WI38 (cell line): ENCODE measurements around the gene NRCAM.
"Not testable (repeated sequence)": the region's sequence is repeated elsewhere in the genome, so short reads cannot be mapped to it uniquely, and the experiment has no call there.

ENCODE experiments used
- H3K4me3 ChIP-seq: 2 replicates; pipeline ENCODE4 v1.5.1; 2011; ENCODE audit warnings: low read depth, mild to moderate bottlenecking, control low read depth, low read length
- TF ChIP-seq, protein P1 (sequence below): IDR thresholded peaks from 2 replicates; pipeline ENCODE4 v1.5.1; 2012; ENCODE audit warnings: low read depth, mild to moderate bottlenecking, control low read depth, low read length

The NRCAM gene

DNA sequence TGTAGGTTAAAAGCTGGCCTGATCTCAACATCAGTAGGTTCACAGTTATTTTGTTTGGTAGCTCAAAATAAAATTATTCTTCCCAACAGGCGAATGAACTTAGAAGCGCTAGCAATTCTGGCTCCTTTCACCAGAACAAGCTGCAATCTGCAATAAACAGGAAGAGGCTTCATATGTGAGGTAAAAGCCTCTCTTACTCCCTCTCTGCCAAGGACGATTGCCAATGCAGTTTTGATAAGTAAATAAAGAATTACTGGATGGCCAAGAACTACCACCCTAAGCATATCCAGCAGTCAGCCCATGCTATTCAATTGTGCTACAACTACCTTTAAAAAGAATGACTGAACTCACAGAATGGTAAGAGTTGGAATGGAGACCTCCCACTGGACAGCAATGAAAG lies 176.1 kb downstream of the NRCAM start:
- H3K4me3 ChIP-seq: no peak overlapping the region
- TF ChIP-seq, protein P1, sequence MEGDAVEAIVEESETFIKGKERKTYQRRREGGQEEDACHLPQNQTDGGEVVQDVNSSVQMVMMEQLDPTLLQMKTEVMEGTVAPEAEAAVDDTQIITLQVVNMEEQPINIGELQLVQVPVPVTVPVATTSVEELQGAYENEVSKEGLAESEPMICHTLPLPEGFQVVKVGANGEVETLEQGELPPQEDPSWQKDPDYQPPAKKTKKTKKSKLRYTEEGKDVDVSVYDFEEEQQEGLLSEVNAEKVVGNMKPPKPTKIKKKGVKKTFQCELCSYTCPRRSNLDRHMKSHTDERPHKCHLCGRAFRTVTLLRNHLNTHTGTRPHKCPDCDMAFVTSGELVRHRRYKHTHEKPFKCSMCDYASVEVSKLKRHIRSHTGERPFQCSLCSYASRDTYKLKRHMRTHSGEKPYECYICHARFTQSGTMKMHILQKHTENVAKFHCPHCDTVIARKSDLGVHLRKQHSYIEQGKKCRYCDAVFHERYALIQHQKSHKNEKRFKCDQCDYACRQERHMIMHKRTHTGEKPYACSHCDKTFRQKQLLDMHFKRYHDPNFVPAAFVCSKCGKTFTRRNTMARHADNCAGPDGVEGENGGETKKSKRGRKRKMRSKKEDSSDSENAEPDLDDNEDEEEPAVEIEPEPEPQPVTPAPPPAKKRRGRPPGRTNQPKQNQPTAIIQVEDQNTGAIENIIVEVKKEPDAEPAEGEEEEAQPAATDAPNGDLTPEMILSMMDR: no peak

DNA sequence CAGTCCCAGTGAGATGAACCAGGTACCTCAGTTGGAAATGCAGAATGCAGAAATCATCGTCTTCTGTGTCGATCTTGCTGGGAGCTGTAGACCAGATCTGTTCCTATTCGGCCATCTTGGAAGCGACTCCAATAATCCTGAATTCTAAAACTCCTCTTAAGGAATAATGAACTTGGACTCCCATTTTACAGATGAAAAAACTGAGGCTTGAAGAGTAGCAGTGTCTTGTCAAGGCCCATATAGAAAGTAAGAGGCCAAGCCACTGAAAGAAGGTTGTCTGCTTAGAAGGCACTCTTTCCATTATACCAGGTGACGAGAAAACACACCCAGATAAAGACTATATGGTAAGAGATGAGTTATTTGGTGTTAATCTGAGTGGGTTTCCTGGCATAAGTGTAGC lies 177.5 kb downstream of the NRCAM start:
- TF ChIP-seq, protein P1: no peak
- H3K4me3 ChIP-seq: no peak overlapping the region

DNA sequence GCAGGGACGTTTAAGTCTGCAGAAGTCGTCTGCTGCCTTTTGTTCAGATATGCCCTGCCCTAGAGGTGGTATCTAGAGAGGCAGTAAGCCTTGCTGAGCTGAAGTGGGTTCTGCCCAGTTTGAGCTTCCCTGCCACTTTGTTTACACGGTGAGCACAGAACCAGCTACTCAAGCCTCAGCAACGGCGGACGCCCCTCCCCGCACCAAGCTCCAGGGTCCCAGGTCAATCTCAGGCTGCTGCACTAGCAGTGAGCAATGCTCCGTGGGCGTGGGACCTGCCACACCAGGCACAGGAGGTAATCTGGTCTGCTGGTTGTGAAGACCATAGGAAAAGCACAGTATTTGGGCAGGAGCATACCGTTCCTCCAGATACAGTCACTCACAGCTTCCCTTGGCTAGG lies 178.0 kb downstream of the NRCAM start:
- H3K4me3 ChIP-seq: no peak overlapping the region
- TF ChIP-seq, protein P1: no peak

DNA sequence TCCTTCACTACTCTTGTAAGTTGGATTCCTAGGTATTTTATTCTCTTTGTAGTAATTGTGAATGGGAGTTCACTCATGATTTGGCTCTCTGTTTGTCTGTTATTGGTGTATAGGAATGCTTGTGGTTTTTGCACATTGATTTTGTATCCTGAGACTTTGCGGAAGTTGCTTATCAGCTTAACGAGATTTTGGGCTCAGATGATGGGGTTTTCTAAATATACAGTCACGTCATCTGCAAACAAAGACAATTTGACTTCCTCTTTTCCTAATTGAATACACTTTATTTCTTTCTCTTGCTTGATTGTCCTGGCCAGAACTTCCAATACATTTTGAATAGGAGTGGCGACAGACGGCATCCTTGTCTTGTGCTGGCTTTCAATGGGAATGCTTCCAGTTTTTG lies 181.8 kb downstream of the NRCAM start:
- not testable (repeated sequence) for H3K4me3 ChIP-seq

DNA sequence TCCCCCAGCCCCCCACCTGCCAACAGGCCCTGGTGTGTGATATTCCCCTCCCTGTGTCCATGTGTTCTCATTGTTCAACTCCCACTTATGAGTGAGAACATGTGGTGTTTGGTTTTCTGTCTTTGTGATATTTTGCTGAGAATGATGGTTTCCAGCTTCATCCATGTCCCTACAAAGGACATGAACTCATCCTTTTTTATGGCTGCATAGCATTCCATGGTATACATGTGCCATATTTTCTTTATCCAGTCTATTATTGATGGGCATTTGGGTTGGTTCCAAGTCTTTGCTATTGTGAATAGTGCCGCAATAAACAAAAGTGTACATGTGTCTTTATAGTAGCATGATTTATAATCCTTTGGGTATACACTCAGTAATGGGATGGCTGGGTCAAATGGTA lies 183.3 kb downstream of the NRCAM start:
- not testable (repeated sequence) for H3K4me3 ChIP-seq

DNA sequence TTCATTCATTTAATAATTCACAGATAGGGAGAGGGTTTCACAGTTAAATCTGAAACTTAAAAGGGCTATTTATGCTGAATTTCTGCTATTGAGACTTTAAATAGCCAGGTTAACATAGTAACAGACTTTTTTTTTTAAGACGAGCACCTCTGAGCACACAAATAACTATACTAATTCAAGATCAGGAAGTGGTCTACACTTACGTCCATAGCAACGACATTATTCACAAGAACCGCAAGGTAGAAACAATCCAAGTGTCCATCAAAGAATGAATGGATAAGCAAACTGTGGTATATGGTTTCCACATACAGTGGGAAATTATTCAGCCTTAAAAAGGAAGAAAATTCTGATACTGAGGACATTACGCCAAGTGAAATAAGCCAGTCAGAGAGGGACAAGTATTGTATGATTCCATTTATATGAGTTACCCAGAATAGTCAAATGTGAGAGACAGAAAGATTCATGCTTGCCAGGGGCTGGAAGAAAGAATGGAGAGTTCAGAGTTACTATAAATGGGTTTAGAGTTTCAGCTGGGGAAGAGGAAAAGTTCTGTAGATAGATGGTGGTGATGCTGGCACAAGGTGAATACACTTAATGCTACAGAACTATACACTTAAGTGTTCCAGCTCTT lies 185.7 kb downstream of the NRCAM start:
- TF ChIP-seq, protein P1: no peak
- no peak overlapping the region for H3K4me3 ChIP-seq

DNA sequence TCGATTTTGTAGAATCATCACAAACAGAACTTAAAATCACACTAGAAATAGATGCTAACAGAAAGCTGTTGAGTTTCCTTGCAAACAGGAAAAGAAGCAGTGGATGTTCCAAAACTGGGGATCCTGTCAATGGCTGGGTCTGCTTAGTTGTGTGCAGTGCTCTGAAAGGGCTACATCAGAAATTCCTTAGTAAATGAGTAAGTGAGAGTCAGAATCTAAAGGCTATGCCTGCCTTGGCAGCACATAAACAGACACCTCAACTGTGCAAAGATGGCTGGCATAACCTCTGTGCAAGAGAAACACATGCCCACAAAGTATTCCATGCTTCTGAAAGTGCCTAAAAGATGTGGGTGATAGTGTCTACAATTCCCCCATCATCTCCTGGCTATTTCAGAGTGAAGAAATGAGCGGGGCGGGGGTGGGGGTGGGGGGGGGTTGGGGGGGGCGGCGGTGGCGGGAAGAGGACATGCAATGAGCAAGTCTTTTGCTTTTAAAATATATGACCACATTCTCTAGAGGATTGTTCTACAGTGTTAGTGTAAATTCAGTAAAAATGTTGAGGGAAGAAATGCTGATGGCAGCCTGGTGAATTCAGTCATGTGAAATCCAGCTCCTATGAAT lies 187.9 kb downstream of the NRCAM start:
- no peak overlapping the region for H3K4me3 ChIP-seq
- TF ChIP-seq, protein P1: no peak

DNA sequence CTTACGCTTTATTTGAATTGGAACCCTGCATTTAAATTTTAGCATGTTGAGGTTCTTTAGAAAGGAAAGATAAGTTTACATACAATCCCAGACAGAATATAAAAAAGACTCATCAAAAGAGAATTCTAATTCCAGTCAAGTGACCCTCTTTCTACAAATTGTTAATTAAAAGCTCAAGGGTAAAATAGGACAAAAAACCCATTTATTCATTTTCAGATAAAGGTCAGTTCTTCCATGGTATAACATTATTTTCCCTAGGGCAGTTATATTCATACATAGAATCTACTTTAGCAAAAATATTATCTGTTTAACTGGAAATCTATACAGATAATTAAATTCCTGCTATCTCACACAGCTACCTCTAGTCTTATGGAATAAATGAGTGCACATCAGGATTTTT lies 188.6 kb downstream of the NRCAM start:
- TF ChIP-seq, protein P1: no peak
- H3K4me3 ChIP-seq: no peak overlapping the region
